Heart right ventricle (tissue), 16 donors: ENCODE data around the gene MIA2. TPM values are rescaled to one million over a fixed set of nuclear protein-coding genes. Genes with fewer than 3 reads are reported as not detected.
A peak's percentile ranks its signal among the peaks of the same experiment; 100 is the strongest.
"Not testable (repeated sequence)": the region's sequence is repeated elsewhere in the genome, so short reads cannot be mapped to it uniquely, and the experiment has no call there.

Source experiments
- ATAC-seq, 8 donors: fragments of 200-7000 bp; cut with Tn5 transposase; one replicate each; pipeline ENCODE4 v1.9.1; 2020; ENCODE audit warnings: mild to moderate bottlenecking in 8 of 8, moderate library complexity in 8 of 8, moderate number of reproducible peaks in 1 of 8
- DNase-seq, 2 donors: peaks; one replicate each; pipeline ENCODE4 v3.0.0-alpha.2; 2020
- H3K27ac ChIP-seq, 10 donors: fragments of 200-600 bp; sonication (generic) in 2 of 10; one replicate each; pipeline versions ENCODE4 v1.5.0 to v1.8.0; 2020 to 2022; ENCODE audit warnings: mild to moderate bottlenecking in 3 of 10
- H3K27me3 ChIP-seq, 7 donors: fragments of 200-600 bp; one replicate each; pipeline ENCODE4 v1.8.0; 2021 to 2022; ENCODE audit warnings: mild to moderate bottlenecking in 2 of 7
- H3K36me3 ChIP-seq, 9 donors: fragments of 200-600 bp; sonication (generic) in 1 of 9; one replicate each; pipeline versions ENCODE4 v1.5.0 to v1.8.0; 2020 to 2022; ENCODE audit warnings: mild to moderate bottlenecking in 2 of 9
- H3K4me1 ChIP-seq, 9 donors: fragments of 200-600 bp; sonication (generic) in 1 of 9; one replicate each; pipeline versions ENCODE4 v1.5.0 to v1.8.0; 2020 to 2022; ENCODE audit warnings: mild to moderate bottlenecking in 4 of 9
- H3K4me3 ChIP-seq, 10 donors: fragments of 200-600 bp; sonication (generic) in 2 of 10; one replicate each; pipeline versions ENCODE4 v1.5.0 to v1.8.0; 2020 to 2022; ENCODE audit warnings: mild to moderate bottlenecking in 7 of 10, moderate library complexity in 2 of 10
- H3K9me3 ChIP-seq, 11 donors: fragments of 200-600 bp in 10 of 11; sonication (generic) in 2 of 11; one replicate each; pipeline versions ENCODE4 v1.5.0 to v1.8.0; 2013 to 2022; ENCODE audit warnings: mild to moderate bottlenecking in 2 of 11, control low read depth in 1 of 11, moderate library complexity in 1 of 11
- CTCF ChIP-seq, 9 donors: fragments of 200-600 bp; sonication (generic) in 2 of 9; IDR thresholded peaks; one replicate each; pipeline versions ENCODE4 v1.5.0 to v1.8.0; 2021 to 2022; ENCODE audit warnings: antibody characterized with exemption in 9 of 9, mild to moderate bottlenecking in 5 of 9, moderate library complexity in 1 of 9
- WGBS, 2 donors: extraction: QIAGEN DNeasy Blood & Tissue Kit; methylation state at CpG; one replicate each; pipeline ENCODE4 v1.1.7; 2013; ENCODE audit warnings: inconsistent platforms in 1 of 2; 5-methylcytosine and 5-hydroxymethylcytosine counted together
- intact Hi-C, 10 donors: fragments of 100-400 bp; cut with DNase I; formaldehyde crosslinking; loops; one replicate each; pipeline versions ENCODE4 v1.11.1 to v1.14.2; 2022
- polyA plus RNA-seq, 2 donors: library from polyadenylated mRNA; stranded (reverse); fragments of 200-250 nt; gene quantifications; one replicate each; pipeline ENCODE4 v1.2.3, GENCODE V29; 2013
- total RNA-seq, 10 donors: library from RNA; stranded (reverse); fragmentation: NEBNext Ultra II Directional in 3 of 10; extraction: Animal tissue kit (Norgen Biotek cat#: 25700) in 3 of 10; gene quantifications; one replicate each; pipeline versions ENCODE4 v1.2.1 to v1.2.4, GENCODE V29; 2021 to 2023
- donor health status: Arrhythmogenic right ventricular cardiomyopathy.
- donor health status: ischemic (EF 13 %, LVEDD 7.1; RV severe dilation, severe dysfunction).
- donor health status: healthy with polysubstance abuse.
- donor health status: DM: no; HTN: yes; CAD: no.
- donor health status: DM: no; HTN: no; CAD: no.
- donor health status: ischemic (EF 25% LVEDD 6.9; RV normal size, moderate dysfunction).
- donor health status: ischemic (EF 25% LVEDD 5.7; RV mildly dilated, moderate dysfunction).
- donor health status: healthy.
- donor health status: DM: yes; HTN: yes; CAD: no.
- donor health status: Ischemic cardiomyopathy.
- donor health status: ischemic (EF 35%, LVEDD 5.7; RV mildly dilated, moderate dysfunction).
- donor health status: nonischemic (EF 11% LVEDD 7.7; RV severe dilation, severe dysfunction).
- donor health status: DM: yes; HTN: yes; CAD: no.
- donor health status: PGD.
- donor health status: ischemic (EF 29% LVEDD 5.4; RV normal size, mild dysfunction).
- donor health status: nonischemic (EF 23%, LVEDD 6.1; RV moderate dilation, normal function).

MIA2 gene
- total and polyA plus RNA-seq, 12 donors, result 8.0 to 34.6 (median 22.3) TPM

GRCh38 chr14:39232554-39233415 is 930 bp upstream of the MIA2 start:
- H3K4me3 ChIP-seq, result no peak overlapping the region
- intact Hi-C loops, result loop anchor here in 1 of 10 donors (5.0 kb wide), 1 partner anchor 135 kb away; no protein-coding TSS in a partner anchor
- 82% methylated on average over 12 of the region's 12 CpGs for WGBS, 2 donors
- peak overlapping the region in 1 of 10 donors; percentile 62 for H3K27ac ChIP-seq
- no peaks in the 10 kb centered on the region for H3K27me3 ChIP-seq
- TF ChIP-seq CTCF (IDR thresholded peaks at IDR 0.05), result no peak
- H3K9me3 ChIP-seq, result no peaks in the 10 kb centered on the region
- no peaks in the 10 kb centered on the region for H3K36me3 ChIP-seq
- peaks cover 0 to 40% (median 0%) of the 10 kb centered on the region in 9 donors for H3K4me1 ChIP-seq
- DNase-seq (no peak), ATAC-seq (no peak)

GRCh38 chr14:39234986-39235385 is 1.3 kb downstream of the MIA2 start:
- H3K9me3 ChIP-seq, H3K27ac ChIP-seq, H3K36me3 ChIP-seq, DNase-seq, H3K27me3 ChIP-seq, H3K4me3 ChIP-seq, ATAC-seq: not testable (repeated sequence)
- peaks cover 0 to 33% (median 0%) of the 10 kb centered on the region in 9 donors for H3K4me1 ChIP-seq
- intact Hi-C loops, result loop anchor here in 1 of 10 donors (5.0 kb wide), 1 partner anchor 132 kb away; no protein-coding TSS in a partner anchor
- 89 to 97% methylated on average over 5 of the region's 5 CpGs for WGBS, 2 donors

- H3K4me3 ChIP-seq, H3K27me3 ChIP-seq, ATAC-seq, H3K9me3 ChIP-seq, DNase-seq, intact Hi-C loops, H3K36me3 ChIP-seq, H3K27ac ChIP-seq: not testable (repeated sequence)
- peaks cover 0 to 33% (median 0%) of the 10 kb centered on the region in 9 donors for H3K4me1 ChIP-seq
Measured at GRCh38 chr14:39235466-39235865, 1.8 kb downstream of the MIA2 start.

GRCh38 chr14:39240769-39241168 is 7.1 kb downstream of the MIA2 start:
- no peak for DNase-seq
- Histone ChIP-seq H3K36me3 (no peaks in the 10 kb centered on the region), H3K4me1 (no peaks in the 10 kb centered on the region), H3K27me3 (no peaks in the 10 kb centered on the region), H3K27ac (no peak overlapping the region), H3K4me3 (no peak overlapping the region), H3K9me3 (no peaks in the 10 kb centered on the region)
- no peak for ATAC-seq
- no peak for TF ChIP-seq CTCF (IDR thresholded peaks at IDR 0.05)
- WGBS, 2 donors, result 97% methylated on average over 1 of the region's 1 CpG
- intact Hi-C loops, result no loop called here

GRCh38 chr14:39241637-39242036 is 7.9 kb downstream of the MIA2 start:
- no peaks in the 10 kb centered on the region for H3K27me3 ChIP-seq
- no peak overlapping the region for H3K4me3 ChIP-seq
- H3K4me1 ChIP-seq, result no peaks in the 10 kb centered on the region
- TF ChIP-seq CTCF (IDR thresholded peaks at IDR 0.05), result no peak
- no peak for DNase-seq
- no peaks in the 10 kb centered on the region for H3K36me3 ChIP-seq
- no peak for ATAC-seq
- no peak overlapping the region for H3K27ac ChIP-seq
- intact Hi-C loops, result no loop called here
- WGBS, 2 donors, result 50 to 71% methylated on average over 1 of the region's 1 CpG
- H3K9me3 ChIP-seq, result no peaks in the 10 kb centered on the region
